ENCODE measurements around the gene MRTFA. TPM values are rescaled to one million over a fixed set of nuclear protein-coding genes. Genes with fewer than 3 reads are reported as not detected.

The MRTFA gene
- total RNA-seq, 1 donor from 2014 or later = 19.2 TPM

DNA sequence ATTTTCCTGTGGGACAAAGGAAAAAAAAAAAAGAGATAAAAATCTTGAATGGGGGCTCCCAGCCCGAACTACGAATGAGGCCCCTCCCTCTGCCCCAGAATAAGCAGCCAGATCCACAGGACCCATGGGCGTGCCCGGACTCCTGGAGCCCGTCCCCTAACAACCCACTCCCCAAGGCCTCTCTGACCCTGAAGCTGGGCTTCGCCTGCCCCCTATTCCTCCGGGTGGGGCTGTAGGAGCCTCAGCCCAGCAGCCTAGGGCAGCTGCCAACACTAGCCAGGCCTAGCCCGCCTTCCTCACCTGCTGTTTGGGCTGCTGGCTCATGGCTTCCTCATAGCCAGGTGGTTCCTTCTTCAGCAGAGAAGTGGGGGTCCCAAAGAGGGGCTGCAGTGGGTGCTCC lies 219.5 kb downstream of the MRTFA start:
- intact Hi-C loops (cut with micrococcal nuclease) = no loop called here
- Histone ChIP-seq H3K27ac (replicated peaks) (no peak overlapping the region), H3K4me1 (peaks cover 11% of the 10 kb centered on the region), H3K36me3 (peaks cover 64% of the 10 kb centered on the region), H3K4me3 (no peak overlapping the region), H3K27me3 (ENCODE audit: low read depth) (no peaks in the 10 kb centered on the region), H3K9me3 (replicated peaks) (no peaks in the 10 kb centered on the region)
- DNase-seq = no peak
- TF ChIP-seq, protein P1, sequence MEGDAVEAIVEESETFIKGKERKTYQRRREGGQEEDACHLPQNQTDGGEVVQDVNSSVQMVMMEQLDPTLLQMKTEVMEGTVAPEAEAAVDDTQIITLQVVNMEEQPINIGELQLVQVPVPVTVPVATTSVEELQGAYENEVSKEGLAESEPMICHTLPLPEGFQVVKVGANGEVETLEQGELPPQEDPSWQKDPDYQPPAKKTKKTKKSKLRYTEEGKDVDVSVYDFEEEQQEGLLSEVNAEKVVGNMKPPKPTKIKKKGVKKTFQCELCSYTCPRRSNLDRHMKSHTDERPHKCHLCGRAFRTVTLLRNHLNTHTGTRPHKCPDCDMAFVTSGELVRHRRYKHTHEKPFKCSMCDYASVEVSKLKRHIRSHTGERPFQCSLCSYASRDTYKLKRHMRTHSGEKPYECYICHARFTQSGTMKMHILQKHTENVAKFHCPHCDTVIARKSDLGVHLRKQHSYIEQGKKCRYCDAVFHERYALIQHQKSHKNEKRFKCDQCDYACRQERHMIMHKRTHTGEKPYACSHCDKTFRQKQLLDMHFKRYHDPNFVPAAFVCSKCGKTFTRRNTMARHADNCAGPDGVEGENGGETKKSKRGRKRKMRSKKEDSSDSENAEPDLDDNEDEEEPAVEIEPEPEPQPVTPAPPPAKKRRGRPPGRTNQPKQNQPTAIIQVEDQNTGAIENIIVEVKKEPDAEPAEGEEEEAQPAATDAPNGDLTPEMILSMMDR (IDR thresholded peaks at IDR 0.05; ENCODE audit: borderline replicate concordance) = no peak

- TF ChIP-seq, protein P1 (IDR thresholded peaks at IDR 0.05; ENCODE audit: borderline replicate concordance) = no peak
- no peaks in the 10 kb centered on the region for H3K9me3 ChIP-seq (replicated peaks)
- H3K4me1 ChIP-seq = peaks cover 11% of the 10 kb centered on the region
- no peak for DNase-seq
- H3K36me3 ChIP-seq = peaks cover 64% of the 10 kb centered on the region
- no peaks in the 10 kb centered on the region for H3K27me3 ChIP-seq (ENCODE audit: low read depth)
- H3K27ac ChIP-seq (replicated peaks) = no peak overlapping the region
- no peak overlapping the region for H3K4me3 ChIP-seq
- intact Hi-C loops (cut with micrococcal nuclease) = no loop called here
Measured at GRCh38 chr22:40416636-40417035, 219.9 kb downstream of the MRTFA start.

- no peak overlapping the region for H3K4me3 ChIP-seq
- intact Hi-C loops (cut with micrococcal nuclease) = no loop called here
- TF ChIP-seq, protein P1 (IDR thresholded peaks at IDR 0.05; ENCODE audit: borderline replicate concordance) = no peak
- DNase-seq = no peak
- no peaks in the 10 kb centered on the region for H3K27me3 ChIP-seq (ENCODE audit: low read depth)
- peaks cover 11% of the 10 kb centered on the region for H3K4me1 ChIP-seq
- H3K36me3 ChIP-seq = peaks cover 64% of the 10 kb centered on the region
- H3K9me3 ChIP-seq (replicated peaks) = no peaks in the 10 kb centered on the region
- H3K27ac ChIP-seq (replicated peaks) = no peak overlapping the region
Measured at GRCh38 chr22:40416267-40416570, 220.3 kb downstream of the MRTFA start.

DNA sequence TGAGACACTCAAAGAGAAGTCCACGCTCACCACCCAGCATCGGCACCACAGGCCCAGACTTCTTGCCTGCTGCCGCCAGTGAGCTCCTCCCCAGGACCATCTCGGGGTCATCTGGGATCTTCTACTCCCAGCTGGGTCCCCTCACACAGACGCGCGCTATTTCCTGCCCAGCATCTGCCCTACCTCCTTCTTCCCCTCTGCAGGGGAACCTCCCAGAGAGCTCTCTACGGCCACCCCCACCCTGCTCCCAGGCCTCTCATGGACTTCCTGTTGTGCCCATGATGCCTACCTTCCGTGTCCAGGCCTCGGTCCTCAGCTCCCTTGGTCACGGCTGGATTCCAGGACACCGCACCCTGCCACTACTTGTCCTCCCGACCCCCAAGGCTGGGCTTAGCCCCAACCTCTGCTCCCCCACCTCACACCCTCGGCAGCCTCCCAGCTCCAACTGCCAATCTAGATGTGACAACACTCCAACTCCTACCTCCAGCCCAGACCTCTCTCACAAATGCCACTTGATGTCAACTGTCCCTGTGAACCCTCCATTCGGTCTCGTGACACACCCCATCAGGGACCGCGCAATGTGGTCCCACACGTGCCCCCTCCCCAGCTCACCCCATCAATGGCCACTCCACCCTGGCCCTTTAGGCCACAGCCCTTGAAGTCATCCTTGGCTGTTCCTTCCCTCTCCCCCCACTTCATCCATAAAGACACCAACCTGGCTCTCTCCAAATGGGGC lies 220.8 kb downstream of the MRTFA start:
- Histone ChIP-seq H3K36me3 (peaks cover 64% of the 10 kb centered on the region), H3K9me3 (replicated peaks) (no peaks in the 10 kb centered on the region), H3K27me3 (ENCODE audit: low read depth) (no peaks in the 10 kb centered on the region), H3K4me1 (peaks cover 11% of the 10 kb centered on the region), H3K27ac (replicated peaks) (peak overlapping the region; percentile 22), H3K4me3 (no peak overlapping the region)
- intact Hi-C loops (cut with micrococcal nuclease) = no loop called here
- DNase-seq = no peak
- TF ChIP-seq, protein P1 (IDR thresholded peaks at IDR 0.05; ENCODE audit: borderline replicate concordance) = no peak

DNA sequence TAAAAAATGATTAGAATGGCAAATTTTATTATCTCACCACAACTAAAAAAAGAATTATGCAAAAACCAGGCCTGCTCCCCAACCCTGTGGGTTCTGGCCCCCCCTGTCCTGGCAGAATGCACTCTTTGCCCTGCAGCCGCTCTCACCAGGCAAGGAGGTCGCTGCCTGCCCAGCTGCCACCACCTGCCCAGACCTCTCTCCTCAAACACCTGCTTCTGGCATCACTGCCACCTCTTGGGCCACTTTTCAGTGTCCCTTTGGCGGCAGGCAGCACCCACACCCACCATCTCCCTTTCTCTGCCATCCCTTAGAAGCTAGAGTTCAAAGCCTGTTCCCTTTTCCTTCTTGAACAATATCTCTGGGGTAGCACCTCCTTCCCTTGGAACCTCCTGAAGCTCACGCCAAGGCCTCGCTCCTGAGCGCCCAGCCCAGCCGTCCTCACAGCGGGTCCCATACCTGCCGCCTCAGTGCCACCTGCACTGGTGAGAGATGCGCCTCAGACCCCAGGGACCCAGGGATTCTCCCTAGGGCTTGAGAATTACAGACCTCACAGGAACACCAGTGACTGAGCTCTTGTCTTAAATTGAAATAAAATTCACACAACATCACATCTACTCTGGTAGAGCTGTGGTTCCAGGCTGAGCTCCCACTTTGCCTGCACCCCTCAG lies 221.5 kb downstream of the MRTFA start:
- peak overlapping the region; percentile 22 for H3K27ac ChIP-seq (replicated peaks)
- TF ChIP-seq, protein P1 (IDR thresholded peaks at IDR 0.05; ENCODE audit: borderline replicate concordance) = no peak
- peaks cover 64% of the 10 kb centered on the region for H3K36me3 ChIP-seq
- H3K4me1 ChIP-seq = peaks cover 11% of the 10 kb centered on the region
- no peak for DNase-seq
- no peak overlapping the region for H3K4me3 ChIP-seq
- no peaks in the 10 kb centered on the region for H3K9me3 ChIP-seq (replicated peaks)
- H3K27me3 ChIP-seq (ENCODE audit: low read depth) = no peaks in the 10 kb centered on the region
- intact Hi-C loops (cut with micrococcal nuclease) = no loop called here

Measured in left ventricle myocardium inferior (tissue), 1 donor.